ENCODE data around the gene NUCKS1. TPM values are rescaled to one million over a fixed set of nuclear protein-coding genes. Genes with fewer than 3 reads are reported as not detected.
"Not testable (repeated sequence)": the region's sequence is repeated elsewhere in the genome, so short reads cannot be mapped to it uniquely, and the experiment has no call there.

NUCKS1 gene
- total RNA-seq, 1 donor from 2014 or later = 340 TPM

GRCh38 chr1:205726619-205727125 lies 23.3 kb downstream of the NUCKS1 start:
- no peak for TF ChIP-seq CTCF (conservative IDR thresholded peaks at IDR 0.05)
- Mint-ChIP-seq H3K36me3 (peaks cover 29% of the 10 kb centered on the region), H3K9me3 (no peaks in the 10 kb centered on the region), H3K27ac (no peak overlapping the region), H3K4me3 (no peak overlapping the region), H3K4me1 (ENCODE audit: unreplicated experiment) (no peaks in the 10 kb centered on the region), H3K27me3 (no peaks in the 10 kb centered on the region)
- DNase-seq (ENCODE audit: extremely low spot score, unreplicated experiment) = no peak

- Mint-ChIP-seq H3K27ac (no peak overlapping the region), H3K4me1 (ENCODE audit: unreplicated experiment) (no peaks in the 10 kb centered on the region), H3K4me3 (no peak overlapping the region), H3K36me3 (peaks cover 29% of the 10 kb centered on the region), H3K27me3 (no peaks in the 10 kb centered on the region), H3K9me3 (no peaks in the 10 kb centered on the region)
- no peak for DNase-seq (ENCODE audit: extremely low spot score, unreplicated experiment)
- no peak for TF ChIP-seq CTCF (conservative IDR thresholded peaks at IDR 0.05)
Measured at GRCh38 chr1:205725514-205725913, 24.5 kb downstream of the NUCKS1 start.

GRCh38 chr1:205720740-205721139 lies 29.2 kb downstream of the NUCKS1 start:
- H3K9me3 Mint-ChIP-seq; DNase-seq (ENCODE audit: extremely low spot score, unreplicated experiment); H3K27me3 Mint-ChIP-seq; H3K4me1 Mint-ChIP-seq (ENCODE audit: unreplicated experiment); H3K4me3 Mint-ChIP-seq; H3K27ac Mint-ChIP-seq: not testable (repeated sequence)
- H3K36me3 Mint-ChIP-seq = peaks cover 45% of the 10 kb centered on the region

GRCh38 chr1:205719762-205720161 lies 30.2 kb downstream of the NUCKS1 start:
- H3K4me1 Mint-ChIP-seq (ENCODE audit: unreplicated experiment) = no peaks in the 10 kb centered on the region
- no peak overlapping the region for H3K27ac Mint-ChIP-seq
- peaks cover 46% of the 10 kb centered on the region for H3K36me3 Mint-ChIP-seq
- H3K27me3 Mint-ChIP-seq = no peaks in the 10 kb centered on the region
- no peak for DNase-seq (ENCODE audit: extremely low spot score, unreplicated experiment)
- H3K9me3 Mint-ChIP-seq = no peaks in the 10 kb centered on the region
- no peak for TF ChIP-seq CTCF (conservative IDR thresholded peaks at IDR 0.05)
- no peak overlapping the region for H3K4me3 Mint-ChIP-seq

GRCh38 chr1:205719015-205719414 lies 31.0 kb downstream of the NUCKS1 start:
- DNase-seq (ENCODE audit: extremely low spot score, unreplicated experiment) = no peak
- TF ChIP-seq CTCF (conservative IDR thresholded peaks at IDR 0.05) = no peak
- Mint-ChIP-seq H3K4me3 (no peak overlapping the region), H3K9me3 (no peaks in the 10 kb centered on the region), H3K27ac (no peak overlapping the region), H3K36me3 (peaks cover 43% of the 10 kb centered on the region), H3K27me3 (no peaks in the 10 kb centered on the region), H3K4me1 (ENCODE audit: unreplicated experiment) (no peaks in the 10 kb centered on the region)

GRCh38 chr1:205716371-205717132 lies 33.4 kb downstream of the NUCKS1 start:
- H3K36me3 Mint-ChIP-seq = peaks cover 34% of the 10 kb centered on the region
- H3K4me1 Mint-ChIP-seq (ENCODE audit: unreplicated experiment) = no peaks in the 10 kb centered on the region
- TF ChIP-seq CTCF (conservative IDR thresholded peaks at IDR 0.05) = no peak
- H3K27me3 Mint-ChIP-seq = no peaks in the 10 kb centered on the region
- H3K4me3 Mint-ChIP-seq = no peak overlapping the region
- H3K27ac Mint-ChIP-seq = no peak overlapping the region
- H3K9me3 Mint-ChIP-seq = no peaks in the 10 kb centered on the region
- DNase-seq (ENCODE audit: extremely low spot score, unreplicated experiment) = no peak

Data from type B pancreatic cell (in vitro differentiated cells).